Right atrium auricular region (tissue), 2 donors: ENCODE results near the gene RAB11FIP5. TPM values are rescaled to one million over a fixed set of nuclear protein-coding genes. Genes with fewer than 3 reads are reported as not detected.

ENCODE experiments used
- DNase-seq: peaks from one replicate; pipeline ENCODE4 v3.0.0-alpha.2; 2019; ENCODE audit warnings: low spot score
- H3K27ac ChIP-seq, 2 donors: fragments of 200-600 bp; sonication (generic); 1 replicate in 1 of 2; 2 replicates in 1 of 2; pipeline ENCODE4 v1.5.1; 2016 to 2019
- H3K27me3 ChIP-seq, 2 donors: fragments of 200-600 bp; sonication (generic); one replicate each; pipeline versions ENCODE4 v1.5.1 to v1.6.0; 2017 to 2019
- H3K36me3 ChIP-seq: fragments of 200-600 bp; sonication (generic); one replicate; pipeline ENCODE4 v1.5.1; 2016
- H3K4me1 ChIP-seq, 2 donors: fragments of 200-600 bp; sonication (generic); one replicate each; pipeline versions ENCODE4 v1.5.1 to v1.6.0; 2017 to 2019
- H3K4me3 ChIP-seq, 2 donors: fragments of 200-600 bp; sonication (generic); 1 replicate in 1 of 2; 2 replicates in 1 of 2; pipeline ENCODE4 v1.5.1; 2017 to 2019; ENCODE audit warnings: mild to moderate bottlenecking in 1 of 2, moderate library complexity in 1 of 2
- H3K9me3 ChIP-seq, 2 donors: fragments of 200-600 bp; sonication (generic); one replicate each; pipeline ENCODE4 v1.5.1; 2019
- total RNA-seq, 2 donors: library from RNA; depleted of rRNA; stranded (reverse); fragments of >200 nt; gene quantifications; one replicate each; pipeline ENCODE4 v1.1.0, GENCODE V29; 2016
- TF ChIP-seq, protein P1 (sequence below), 2 donors: fragments of 200-600 bp; sonication (generic); IDR thresholded peaks; one replicate each; pipeline ENCODE4 v1.5.1; 2019; ENCODE audit warnings: antibody characterized with exemption in 2 of 2

The RAB11FIP5 gene
- total RNA-seq, 2 donors from 2014 or later, result 28.6 to 34.1 TPM

DNA sequence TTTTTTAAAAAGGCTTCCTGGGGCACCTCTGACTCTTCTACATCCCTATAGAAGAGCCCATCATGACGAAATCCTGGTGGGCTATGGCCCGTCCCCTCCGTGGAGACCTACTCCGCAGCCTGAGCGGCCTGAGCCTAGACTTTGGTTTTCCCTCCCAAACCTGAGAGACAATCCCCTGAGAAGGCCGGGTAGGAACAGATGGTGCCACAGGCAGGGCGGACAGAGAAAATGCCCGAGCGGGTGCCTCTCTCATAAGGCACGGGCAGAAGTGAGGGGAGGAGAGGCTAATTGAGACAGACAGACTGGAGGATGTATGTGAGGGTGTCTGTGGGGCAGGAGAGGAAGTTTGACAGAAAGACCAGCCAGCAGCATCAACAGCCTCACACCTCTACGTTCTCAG, 21.1 kb downstream of the RAB11FIP5 start:
- Histone ChIP-seq H3K4me3 (no peak overlapping the region), H3K27ac (no peak overlapping the region), H3K4me1 (peaks cover 0 to 61% of the 10 kb centered on the region in 2 donors), H3K36me3 (peaks cover 23% of the 10 kb centered on the region), H3K27me3 (no peaks in the 10 kb centered on the region), H3K9me3 (no peaks in the 10 kb centered on the region)
- TF ChIP-seq, protein P1, sequence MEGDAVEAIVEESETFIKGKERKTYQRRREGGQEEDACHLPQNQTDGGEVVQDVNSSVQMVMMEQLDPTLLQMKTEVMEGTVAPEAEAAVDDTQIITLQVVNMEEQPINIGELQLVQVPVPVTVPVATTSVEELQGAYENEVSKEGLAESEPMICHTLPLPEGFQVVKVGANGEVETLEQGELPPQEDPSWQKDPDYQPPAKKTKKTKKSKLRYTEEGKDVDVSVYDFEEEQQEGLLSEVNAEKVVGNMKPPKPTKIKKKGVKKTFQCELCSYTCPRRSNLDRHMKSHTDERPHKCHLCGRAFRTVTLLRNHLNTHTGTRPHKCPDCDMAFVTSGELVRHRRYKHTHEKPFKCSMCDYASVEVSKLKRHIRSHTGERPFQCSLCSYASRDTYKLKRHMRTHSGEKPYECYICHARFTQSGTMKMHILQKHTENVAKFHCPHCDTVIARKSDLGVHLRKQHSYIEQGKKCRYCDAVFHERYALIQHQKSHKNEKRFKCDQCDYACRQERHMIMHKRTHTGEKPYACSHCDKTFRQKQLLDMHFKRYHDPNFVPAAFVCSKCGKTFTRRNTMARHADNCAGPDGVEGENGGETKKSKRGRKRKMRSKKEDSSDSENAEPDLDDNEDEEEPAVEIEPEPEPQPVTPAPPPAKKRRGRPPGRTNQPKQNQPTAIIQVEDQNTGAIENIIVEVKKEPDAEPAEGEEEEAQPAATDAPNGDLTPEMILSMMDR (IDR thresholded peaks at IDR 0.05), result no peak
- no peak for DNase-seq

GRCh38 chr2:73091164-73091563, 21.6 kb downstream of the RAB11FIP5 start:
- Histone ChIP-seq H3K9me3 (no peaks in the 10 kb centered on the region), H3K4me3 (no peak overlapping the region), H3K4me1 (peaks cover 0 to 61% of the 10 kb centered on the region in 2 donors), H3K27me3 (no peaks in the 10 kb centered on the region), H3K36me3 (peaks cover 23% of the 10 kb centered on the region), H3K27ac (no peak overlapping the region)
- no peak for DNase-seq
- TF ChIP-seq, protein P1 (IDR thresholded peaks at IDR 0.05), result no peak

DNA sequence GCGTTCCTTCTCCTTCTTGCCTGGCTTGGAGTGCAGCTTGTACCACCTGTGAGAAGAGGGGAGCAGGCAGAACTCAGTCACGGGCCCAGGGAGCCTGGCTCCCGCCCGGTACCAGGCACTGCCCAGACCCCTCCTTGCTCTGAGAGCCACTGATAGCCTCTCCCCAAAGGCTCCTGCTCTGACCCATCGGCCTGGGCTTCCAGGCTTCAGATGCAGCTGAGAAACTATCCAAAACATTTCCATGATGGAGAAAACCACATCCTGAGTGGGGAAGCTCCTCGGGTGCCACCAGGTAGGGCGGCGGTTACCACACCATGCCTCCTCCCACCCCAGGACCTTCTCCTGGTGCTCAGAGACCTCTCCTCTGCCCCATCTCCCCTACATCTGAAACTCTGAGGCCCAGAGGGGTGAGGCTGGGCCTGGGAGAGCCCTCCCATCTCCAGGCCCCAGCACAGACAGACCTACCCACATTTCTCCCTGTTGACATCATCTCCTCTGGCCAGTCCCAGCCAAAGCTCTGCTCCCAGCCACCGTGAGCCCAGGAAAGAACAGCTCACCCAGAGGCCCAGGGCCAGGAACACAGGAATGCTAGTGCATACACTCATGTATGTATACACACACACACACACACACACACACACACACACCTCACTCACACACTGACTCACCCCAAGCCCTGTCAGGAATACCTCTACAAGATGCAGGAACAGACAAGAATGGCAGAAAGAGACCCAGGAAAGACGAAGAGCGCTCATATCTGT, 23.3 kb downstream of the RAB11FIP5 start:
- H3K27me3 ChIP-seq, result no peaks in the 10 kb centered on the region
- no peak overlapping the region for H3K4me3 ChIP-seq
- no peaks in the 10 kb centered on the region for H3K9me3 ChIP-seq
- TF ChIP-seq, protein P1 (IDR thresholded peaks at IDR 0.05), result no peak
- peaks cover 0 to 68% of the 10 kb centered on the region in 2 donors for H3K4me1 ChIP-seq
- peaks cover 23% of the 10 kb centered on the region for H3K36me3 ChIP-seq
- DNase-seq, result peak; percentile 84
- peak overlapping the region; percentile 2 to 75 for H3K27ac ChIP-seq

DNA sequence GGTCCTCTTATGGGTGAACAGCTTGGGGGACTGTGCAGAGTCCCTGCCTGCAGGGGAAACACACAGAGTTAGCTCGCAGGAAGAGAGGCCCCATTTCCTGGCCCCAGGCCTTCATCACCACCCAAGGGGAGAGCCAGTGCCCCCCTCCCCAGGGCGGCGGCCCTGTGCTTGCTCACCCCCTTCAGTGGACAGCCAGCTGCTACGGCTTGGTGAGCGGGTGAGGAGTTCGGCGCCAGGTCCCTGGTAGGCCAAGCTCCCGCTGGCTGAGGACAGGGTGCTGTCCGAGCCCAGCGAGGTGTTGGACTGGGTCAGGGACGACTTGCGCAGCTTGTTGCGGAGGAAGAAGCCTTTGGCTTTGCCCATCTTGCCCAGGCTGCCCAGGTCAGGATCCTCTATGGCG, 24.0 kb downstream of the RAB11FIP5 start:
- H3K27me3 ChIP-seq, result no peaks in the 10 kb centered on the region
- peak overlapping the region; percentile 2 to 75 for H3K27ac ChIP-seq
- peaks cover 23% of the 10 kb centered on the region for H3K36me3 ChIP-seq
- TF ChIP-seq, protein P1 (IDR thresholded peaks at IDR 0.05), result no peak
- no peak overlapping the region for H3K4me3 ChIP-seq
- DNase-seq, result no peak
- peaks cover 0 to 62% of the 10 kb centered on the region in 2 donors for H3K4me1 ChIP-seq
- H3K9me3 ChIP-seq, result no peaks in the 10 kb centered on the region

- H3K27me3 ChIP-seq, result no peaks in the 10 kb centered on the region
- H3K27ac ChIP-seq, result no peak overlapping the region
- DNase-seq, result no peak
- no peaks in the 10 kb centered on the region for H3K9me3 ChIP-seq
- H3K36me3 ChIP-seq, result peaks cover 23% of the 10 kb centered on the region
- peaks cover 0 to 57% of the 10 kb centered on the region in 2 donors for H3K4me1 ChIP-seq
- TF ChIP-seq, protein P1 (IDR thresholded peaks at IDR 0.05), result no peak
- H3K4me3 ChIP-seq, result no peak overlapping the region
Measured at GRCh38 chr2:73088211-73088610, 24.5 kb downstream of the RAB11FIP5 start.
